GM21447 (cell line): ENCODE results near the gene HAO2.

ENCODE experiments used
- ATAC-seq: cut with Tn5 transposase; IDR thresholded peaks from one replicate; pipeline ENCODE4 v1.9.1; 2021; ENCODE audit not compliant: unreplicated experiment

Gene HAO2

GRCh38 chr1:119430486-119430885 is 61.9 kb downstream of the HAO2 start:
- no peak for ATAC-seq

- no peak for ATAC-seq
Measured at GRCh38 chr1:119431836-119432235, 63.3 kb downstream of the HAO2 start.

GRCh38 chr1:119435052-119435451 is 66.5 kb downstream of the HAO2 start:
- ATAC-seq: no peak

GRCh38 chr1:119438761-119439160 is 70.2 kb downstream of the HAO2 start:
- no peak for ATAC-seq

GRCh38 chr1:119440721-119441307 is 72.2 kb downstream of the HAO2 start:
- no peak for ATAC-seq

- ATAC-seq: no peak
Measured at GRCh38 chr1:119442756-119443155, 74.2 kb downstream of the HAO2 start.
